ENCODE results near the gene TDRD10. TPM values are rescaled to one million over a fixed set of nuclear protein-coding genes. Genes with fewer than 3 reads are reported as not detected.
"Not testable (repeated sequence)": the region's sequence is repeated elsewhere in the genome, so short reads cannot be mapped to it uniquely, and the experiment has no call there.

Gene TDRD10
- total and polyA plus RNA-seq, 2 of the 8 experiments (the other 6 are each of a cell fraction or from before 2014, with no cell fraction given), result 0.15 to 0.27 TPM

- H2AK5ac ChIP-seq (ENCODE audit: low read depth, low read length); H2BK12ac ChIP-seq (ENCODE audit: low read depth, low read length); H2BK15ac ChIP-seq (ENCODE audit: low read length); H4K20me1 ChIP-seq (replicated peaks in 1 of 2; ENCODE audit: control insufficient read depth in 1 of 2, insufficient read depth in 2 of 2, low read length in 2 of 2); H3K56ac ChIP-seq (replicated peaks; ENCODE audit: insufficient read length, low read depth, low read length); H4K8ac ChIP-seq (ENCODE audit: extremely low read depth, insufficient read depth, low read length); H3K4me1 ChIP-seq (replicated peaks in 1 of 4; ENCODE audit: control insufficient read depth in 3 of 4, insufficient read depth in 4 of 4, low read length in 3 of 4); H4K91ac ChIP-seq (replicated peaks; ENCODE audit: insufficient read length, low read length); H3K27me3 ChIP-seq (replicated peaks in 1 of 4; ENCODE audit: control insufficient read depth in 3 of 4, extremely low read depth in 1 of 4, insufficient read depth in 3 of 4, low read length in 3 of 4); FAIRE-seq; DNase-seq (ENCODE audit: low read depth in 1 of 2, low spot score in 2 of 2); H3K18ac ChIP-seq (ENCODE audit: extremely low read depth, low read length); H2AFZ ChIP-seq (ENCODE audit: low read length); H3K27ac ChIP-seq (ENCODE audit: low read depth, low read length); H2BK120ac ChIP-seq (replicated peaks; ENCODE audit: low read depth, low read length); H3K23me2 ChIP-seq (ENCODE audit: low read depth, low read length); H3K36me3 ChIP-seq (ENCODE audit: control insufficient read depth in 2 of 4, insufficient read depth in 4 of 4, low read length in 3 of 4); H3K14ac ChIP-seq (ENCODE audit: insufficient read length); H3K23ac ChIP-seq (ENCODE audit: insufficient read length); H3K9me3 ChIP-seq (ENCODE audit: insufficient read depth in 2 of 2, low read depth in 1 of 2, low read length in 1 of 2); H3K9ac ChIP-seq (replicated peaks in 1 of 4; ENCODE audit: extremely low read depth in 1 of 4, low read depth in 3 of 4, low read length in 3 of 4); H3K79me1 ChIP-seq (ENCODE audit: low read depth, low read length); H2BK20ac ChIP-seq (ENCODE audit: low read length); H2BK5ac ChIP-seq (ENCODE audit: low read depth, low read length); H3K4me3 ChIP-seq (ENCODE audit: extremely low read depth in 1 of 4, insufficient read depth in 2 of 4, low read depth in 3 of 4, low read length in 4 of 4); POLR2A ChIA-PET (ENCODE audit: partially characterized antibody); H3K4me2 ChIP-seq (ENCODE audit: insufficient read depth in 1 of 2, low read depth in 2 of 2, low read length in 2 of 2); H3K4ac ChIP-seq (replicated peaks; ENCODE audit: insufficient read length, low read depth, low read length); H4K5ac ChIP-seq (ENCODE audit: insufficient read length, low read depth, low read length); H3K79me2 ChIP-seq (ENCODE audit: control insufficient read depth in 1 of 2, insufficient read depth in 2 of 2, low read length in 2 of 2): not testable (repeated sequence)
- WGBS, 2 experiments (ENCODE audit: extremely low coverage in 1 of 2, insufficient coverage in 1 of 2, insufficient read length in 1 of 2, insufficient replicate concordance in 2 of 2, low coverage in 1 of 2, low lambda C conversion rate in 2 of 2, missing lambda C conversion rate in 1 of 2), result 83% methylated on average over 5 of the region's 5 CpGs; no CpG with 5 or more reads in 1 of the 2 experiments
- CTCF ChIA-PET (ENCODE audit: partially characterized antibody), result interaction anchor here (1.1 to 3.5 kb wide), 3 partner anchors 13 to 152 kb away, joined by 3 to 25 read pairs (median 3); no protein-coding TSS in a partner anchor
Observed at GRCh38 chr1:154486756-154487155, 15.3 kb upstream of the TDRD10 start.

All from H1 (cell line).